ENCODE data around the gene MATR3. TPM values are rescaled to one million over a fixed set of nuclear protein-coding genes. Genes with fewer than 3 reads are reported as not detected.

Gene MATR3
- total and polyA plus RNA-seq, 2 of the 4 experiments (the other 2 are of a cell fraction): 81.4 to 367 TPM

- H2BK120ac ChIP-seq (ENCODE audit: low read depth, low read length): no peak overlapping the region
- no peak overlapping the region for H2BK15ac ChIP-seq (ENCODE audit: low read depth, low read length)
- no peak overlapping the region for H3K56ac ChIP-seq (ENCODE audit: extremely low read depth, insufficient read depth, low read length)
- CTCF ChIA-PET: no interaction called here
- in situ Hi-C loops (cut with MboI; ENCODE audit: low sequenced_read_pairs): no loop called here
- no peak overlapping the region for H2AK9ac ChIP-seq (replicated peaks; ENCODE audit: low read depth, low read length, poor library complexity)
- TF ChIP-seq RCOR1 (IDR thresholded peaks at IDR 0.05; ENCODE audit: insufficient replicate concordance, low read length) (no peak), NFE2L2 (IDR thresholded peaks at IDR 0.05; ENCODE audit: low read depth, low read length) (no peak), BHLHE40 (IDR thresholded peaks at IDR 0.05; ENCODE audit: low read depth, low read length) (no peak), RAD21 (IDR thresholded peaks at IDR 0.05; ENCODE audit: low read length) (no peak), MAZ (IDR thresholded peaks at IDR 0.05; ENCODE audit: borderline replicate concordance, low read depth, low read length) (no peak), CTCF (conservative IDR thresholded peaks at IDR 0.05; ENCODE audit: low read depth, low read length) (no peak), USF2 (IDR thresholded peaks at IDR 0.05; ENCODE audit: low read depth, low read length) (no peak), RFX5 (IDR thresholded peaks at IDR 0.05; ENCODE audit: low read depth, low read length) (no peak), POLR2A (IDR thresholded peaks at IDR 0.05; ENCODE audit: low read depth, low read length) (no peak), ELK1 (IDR thresholded peaks at IDR 0.05; ENCODE audit: borderline replicate concordance, low read depth, low read length) (no peak), SMC3 (IDR thresholded peaks at IDR 0.05; ENCODE audit: low read depth, low read length) (no peak), MXI1 (IDR thresholded peaks at IDR 0.05; ENCODE audit: borderline replicate concordance, low read depth, low read length) (no peak), MAFK (IDR thresholded peaks at IDR 0.05; ENCODE audit: low read depth, low read length) (no peak)
- 69% methylated on average over 3 of the region's 7 CpGs; no CpG with 5 or more reads in 1 of the 2 experiments for WGBS, 2 experiments (ENCODE audit: extremely low coverage in 2 of 2, insufficient read length in 1 of 2)
- no peak overlapping the region for H4K8ac ChIP-seq (ENCODE audit: low read depth in 2 of 2, low read length in 2 of 2)
- dilution Hi-C loops (cut with HindIII; ENCODE audit: low sequenced_read_pairs, unreplicated experiment): no loop called here
- no peaks in the 10 kb centered on the region for H3K27me3 ChIP-seq (ENCODE audit: control insufficient read depth, insufficient read depth, low read length)
- intact Hi-C loops (cut with micrococcal nuclease): no loop called here
- H2AFZ ChIP-seq (replicated peaks; ENCODE audit: low read length, poor library complexity): no peak overlapping the region
- POLR2A ChIA-PET (ENCODE audit: unreplicated experiment): no interaction called here
- no peak overlapping the region for H4K91ac ChIP-seq (ENCODE audit: insufficient read depth, low read depth, low read length)
- DNase-seq (no peak), ATAC-seq (ENCODE audit: low read depth) (no peak)
- TSS peak; percentile 3 for BruUV-seq (replicated peaks)
- H3K4me3 ChIP-seq (ENCODE audit: insufficient read depth, low read depth, low read length): no peak overlapping the region
- H4K20me1 ChIP-seq (ENCODE audit: insufficient read depth, low read length): peaks cover 99% of the 10 kb centered on the region
- H3K14ac ChIP-seq (replicated peaks; ENCODE audit: low read depth, low read length): no peak overlapping the region
- H2AK5ac ChIP-seq (ENCODE audit: low read depth, low read length): no peak overlapping the region
- peaks cover 11% of the 10 kb centered on the region for H3K4me1 ChIP-seq (ENCODE audit: control insufficient read depth, insufficient read depth, low read length)
- no peaks in the 10 kb centered on the region for H3K9me3 ChIP-seq (ENCODE audit: control insufficient read depth, insufficient read depth, low read length)
- H3K9ac ChIP-seq (ENCODE audit: low read depth, low read length): no peak overlapping the region
- no peak overlapping the region for H3K4me2 ChIP-seq (ENCODE audit: low read depth, low read length)
- H3K79me1 ChIP-seq (ENCODE audit: low read depth in 1 of 2, low read length in 2 of 2): peaks cover 0 to 21% of the 10 kb centered on the region in 2 experiments; a peak in 2 of 4 replicates
- H3K27ac ChIP-seq (ENCODE audit: insufficient read depth, low read length): no peak overlapping the region
- no peaks in the 10 kb centered on the region for H3K36me3 ChIP-seq (ENCODE audit: control insufficient read depth, insufficient read depth, low read length)
- H3K18ac ChIP-seq (ENCODE audit: low read depth, low read length): no peak overlapping the region
- H3K9me1 ChIP-seq (ENCODE audit: insufficient read depth, low read length): peaks cover 21% of the 10 kb centered on the region
- H3K4ac ChIP-seq (ENCODE audit: low read depth, low read length): no peak overlapping the region
- no peak overlapping the region for H4K5ac ChIP-seq (ENCODE audit: low read depth, low read length)
- H3K23ac ChIP-seq (ENCODE audit: low read depth, low read length): no peak overlapping the region
- no peak overlapping the region for H2BK5ac ChIP-seq (ENCODE audit: low read depth, low read length, poor library complexity, severe bottlenecking)
- H2BK20ac ChIP-seq (ENCODE audit: low read depth, low read length): no peak overlapping the region
Observed at GRCh38 chr5:139301808-139302499, 8.4 kb downstream of the MATR3 start.

All from IMR-90 (cell line).